ENCODE measurements around the gene ZNF609.

The ZNF609 gene

DNA sequence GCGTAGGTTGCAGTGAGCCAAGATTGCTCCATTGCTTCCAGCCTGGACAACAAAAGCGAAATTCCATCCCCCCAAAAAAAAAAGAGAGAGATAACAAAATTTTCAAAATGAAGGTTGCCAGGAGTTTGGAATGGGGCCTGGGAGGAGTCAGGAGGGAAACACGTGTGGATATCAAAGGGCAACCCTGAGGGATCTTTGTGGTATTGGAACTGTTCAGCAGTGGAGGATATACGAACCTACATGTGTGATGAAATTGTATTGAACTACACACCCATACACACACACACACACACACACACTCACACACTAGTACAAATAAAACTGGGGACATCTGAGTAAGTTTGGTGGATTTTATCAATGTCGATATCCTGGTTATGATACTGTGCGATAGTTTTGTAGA, 253.2 kb downstream of the ZNF609 start:
- TF ChIP-seq, protein P1, sequence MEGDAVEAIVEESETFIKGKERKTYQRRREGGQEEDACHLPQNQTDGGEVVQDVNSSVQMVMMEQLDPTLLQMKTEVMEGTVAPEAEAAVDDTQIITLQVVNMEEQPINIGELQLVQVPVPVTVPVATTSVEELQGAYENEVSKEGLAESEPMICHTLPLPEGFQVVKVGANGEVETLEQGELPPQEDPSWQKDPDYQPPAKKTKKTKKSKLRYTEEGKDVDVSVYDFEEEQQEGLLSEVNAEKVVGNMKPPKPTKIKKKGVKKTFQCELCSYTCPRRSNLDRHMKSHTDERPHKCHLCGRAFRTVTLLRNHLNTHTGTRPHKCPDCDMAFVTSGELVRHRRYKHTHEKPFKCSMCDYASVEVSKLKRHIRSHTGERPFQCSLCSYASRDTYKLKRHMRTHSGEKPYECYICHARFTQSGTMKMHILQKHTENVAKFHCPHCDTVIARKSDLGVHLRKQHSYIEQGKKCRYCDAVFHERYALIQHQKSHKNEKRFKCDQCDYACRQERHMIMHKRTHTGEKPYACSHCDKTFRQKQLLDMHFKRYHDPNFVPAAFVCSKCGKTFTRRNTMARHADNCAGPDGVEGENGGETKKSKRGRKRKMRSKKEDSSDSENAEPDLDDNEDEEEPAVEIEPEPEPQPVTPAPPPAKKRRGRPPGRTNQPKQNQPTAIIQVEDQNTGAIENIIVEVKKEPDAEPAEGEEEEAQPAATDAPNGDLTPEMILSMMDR (IDR thresholded peaks at IDR 0.05; ENCODE audit: low read depth, low read length), result no peak
- DNase-seq (ENCODE audit: low read depth, low spot score), result no peak
- in situ Hi-C loops (cut with HindIII; ENCODE audit: low sequenced_read_pairs), result no loop called here
- no peak overlapping the region for H3K4me3 ChIP-seq (ENCODE audit: low read depth, low read length)

DNA sequence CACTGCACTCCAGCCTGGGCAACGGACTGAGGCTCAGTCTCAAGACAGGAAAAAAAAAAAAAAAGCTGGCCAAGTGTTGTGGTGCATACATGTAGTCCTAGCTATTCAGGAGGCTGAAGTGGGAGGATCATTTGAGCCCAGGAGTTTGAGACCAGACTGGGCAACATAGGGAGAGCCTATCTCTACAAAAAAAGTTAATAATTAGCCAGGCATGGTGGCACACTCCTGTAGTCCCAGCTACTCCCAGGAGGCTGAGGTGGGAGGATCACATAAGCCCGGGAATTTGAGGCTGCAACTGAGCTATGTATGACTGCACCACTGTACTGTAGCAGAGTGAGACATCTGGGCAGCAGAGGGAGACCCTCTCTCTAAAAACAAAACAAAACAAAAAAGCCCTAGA, 256.1 kb downstream of the ZNF609 start:
- in situ Hi-C loops (cut with HindIII; ENCODE audit: low sequenced_read_pairs), result no loop called here
- no peak for DNase-seq (ENCODE audit: low read depth, low spot score)
- TF ChIP-seq, protein P1 (IDR thresholded peaks at IDR 0.05; ENCODE audit: low read depth, low read length), result no peak
- H3K4me3 ChIP-seq (ENCODE audit: low read depth, low read length), result no peak overlapping the region

DNA sequence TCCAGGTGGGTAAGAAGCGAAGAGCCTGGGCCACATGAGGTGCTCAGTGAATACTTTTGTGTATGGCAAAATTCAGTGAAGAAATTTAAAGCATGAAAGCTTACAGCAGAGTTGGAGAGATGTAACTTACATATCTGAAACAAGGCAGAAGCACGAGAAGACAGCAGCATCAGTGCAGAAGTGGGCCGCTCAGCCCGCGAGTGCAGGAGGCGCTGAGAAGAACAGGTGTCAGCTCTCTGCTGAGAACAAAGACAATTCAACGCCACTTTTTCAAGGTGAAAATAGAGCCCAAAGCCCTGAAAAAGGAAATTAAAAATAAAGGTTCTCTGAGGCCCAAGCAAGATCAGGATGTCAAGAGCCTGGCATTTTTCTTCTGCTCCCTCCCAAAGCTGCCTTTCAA, 256.8 kb downstream of the ZNF609 start:
- no peak overlapping the region for H3K4me3 ChIP-seq (ENCODE audit: low read depth, low read length)
- DNase-seq (ENCODE audit: low read depth, low spot score), result no peak
- TF ChIP-seq, protein P1 (IDR thresholded peaks at IDR 0.05; ENCODE audit: low read depth, low read length), result no peak
- in situ Hi-C loops (cut with HindIII; ENCODE audit: low sequenced_read_pairs), result no loop called here

DNA sequence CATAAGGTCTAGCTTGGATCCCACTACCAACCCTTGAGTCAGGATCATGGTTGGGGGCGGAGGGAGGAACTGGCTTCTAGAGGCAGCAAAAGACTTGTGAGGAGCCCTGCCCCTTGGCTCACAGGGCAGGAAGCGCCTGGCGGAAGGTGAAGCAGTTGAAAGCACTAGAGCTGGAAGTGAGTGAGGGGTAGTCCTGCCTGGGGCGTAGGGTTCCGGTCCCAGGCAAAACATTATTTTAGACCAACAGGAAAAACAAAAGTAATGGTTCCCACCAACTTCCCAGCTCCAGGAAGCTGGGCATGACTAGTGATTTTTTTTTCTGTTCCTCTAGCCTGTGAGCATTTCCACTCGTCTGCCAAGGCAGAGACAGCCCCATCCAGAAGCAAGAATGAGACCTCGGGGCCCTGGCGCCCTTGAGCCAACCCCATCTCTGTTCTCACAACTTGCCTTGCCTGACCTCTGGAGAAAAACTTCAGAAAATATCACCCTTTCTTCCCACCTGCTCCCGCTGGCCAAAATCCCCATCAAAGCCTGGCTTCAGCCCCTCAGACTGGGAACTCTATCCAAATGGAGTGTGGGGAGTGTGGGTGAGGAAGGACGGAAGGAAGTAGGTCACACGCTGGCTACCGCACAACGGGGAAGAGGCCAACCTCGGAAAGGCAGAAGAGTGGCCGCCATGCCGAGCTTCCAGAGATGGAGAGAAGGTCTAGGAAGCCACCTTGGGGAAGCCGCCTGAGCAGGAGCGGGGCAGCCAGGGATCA, 257.5 kb downstream of the ZNF609 start:
- in situ Hi-C loops (cut with HindIII; ENCODE audit: low sequenced_read_pairs), result no loop called here
- H3K4me3 ChIP-seq (ENCODE audit: low read depth, low read length), result no peak overlapping the region
- no peak for DNase-seq (ENCODE audit: low read depth, low spot score)
- TF ChIP-seq, protein P1 (IDR thresholded peaks at IDR 0.05; ENCODE audit: low read depth, low read length), result no peak

DNA sequence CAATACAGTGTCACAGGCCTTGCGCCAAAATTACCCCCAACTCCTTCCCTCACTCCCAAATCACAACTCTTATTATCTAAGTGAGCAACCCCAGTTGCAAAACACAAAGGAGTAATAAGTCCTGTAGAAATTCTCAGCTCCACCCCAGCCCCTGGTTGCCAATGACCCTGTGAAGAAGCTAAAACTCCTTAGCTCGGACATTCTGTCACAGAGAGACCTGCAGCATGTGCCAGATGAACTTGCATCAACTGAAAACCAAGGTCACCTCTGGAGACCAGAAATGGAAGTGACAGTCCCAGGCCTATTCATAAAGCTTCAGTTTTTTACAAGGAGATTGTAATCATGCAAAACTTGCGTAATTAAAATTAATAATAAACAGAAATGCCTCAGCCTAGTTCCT, 259.8 kb downstream of the ZNF609 start:
- H3K4me3 ChIP-seq (ENCODE audit: low read depth, low read length), result no peak overlapping the region
- TF ChIP-seq, protein P1 (IDR thresholded peaks at IDR 0.05; ENCODE audit: low read depth, low read length), result no peak
- DNase-seq (ENCODE audit: low read depth, low spot score), result no peak
- in situ Hi-C loops (cut with HindIII; ENCODE audit: low sequenced_read_pairs), result no loop called here

DNA sequence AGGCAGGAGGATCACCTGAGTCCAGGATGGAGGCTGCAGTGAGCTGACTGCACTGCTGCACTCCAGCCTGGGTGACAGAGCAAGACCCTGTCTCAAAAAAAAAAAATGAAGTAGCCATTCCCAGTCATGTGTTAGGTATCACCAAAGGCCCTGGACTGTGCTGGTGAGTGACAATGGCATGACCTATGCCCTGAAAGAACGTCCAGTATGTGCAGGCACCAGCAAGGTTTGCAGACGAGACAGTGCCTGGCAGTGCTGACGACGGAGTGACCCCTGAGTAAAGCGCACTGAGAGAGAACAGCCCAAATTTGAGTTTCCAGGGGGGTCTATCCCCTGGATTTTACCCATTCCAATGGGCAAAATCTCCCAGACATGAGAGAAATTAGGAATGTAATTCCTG, 269.8 kb downstream of the ZNF609 start:
- no peak overlapping the region for H3K4me3 ChIP-seq (ENCODE audit: low read depth, low read length)
- in situ Hi-C loops (cut with HindIII; ENCODE audit: low sequenced_read_pairs), result no loop called here
- no peak for DNase-seq (ENCODE audit: low read depth, low spot score)
- TF ChIP-seq, protein P1 (IDR thresholded peaks at IDR 0.05; ENCODE audit: low read depth, low read length), result no peak

Measured in astrocyte of the spinal cord (primary cell).